Measurements from ENCODE around the gene DDX24. TPM values are rescaled to one million over a fixed set of nuclear protein-coding genes. Genes with fewer than 3 reads are reported as not detected.

The DDX24 gene
- total RNA-seq, 1 donor from 2014 or later, result 206 TPM

- Histone ChIP-seq H3K36me3 (ENCODE audit: insufficient read depth, low read length) (no peaks in the 10 kb centered on the region), H3K27me3 (ENCODE audit: insufficient read depth, low read length) (peaks cover 14% of the 10 kb centered on the region), H3K9me3 (ENCODE audit: insufficient read depth, low read depth, low read length) (no peaks in the 10 kb centered on the region), H3K4me2 (ENCODE audit: low read length) (no peak overlapping the region), H3K9ac (ENCODE audit: low read length) (no peak overlapping the region), H3K4me1 (ENCODE audit: insufficient read depth, low read length) (peaks cover 9% of the 10 kb centered on the region), H3K27ac (ENCODE audit: low read depth, low read length) (no peak overlapping the region), H2AFZ (ENCODE audit: low read depth, low read length) (no peak overlapping the region), H3K4me3 (ENCODE audit: insufficient read depth, low read depth, low read length) (no peak overlapping the region), H3K79me2 (ENCODE audit: insufficient read depth, low read length) (no peaks in the 10 kb centered on the region), H4K20me1 (ENCODE audit: insufficient read depth, low read length) (no peaks in the 10 kb centered on the region)
- DNase-seq (ENCODE audit: low read depth), result no peak
- Mint-ChIP-seq H3K4me3 (ENCODE audit: unreplicated experiment) (no peak overlapping the region), H3K27me3 (ENCODE audit: low read depth, unreplicated experiment) (peaks cover 35% of the 10 kb centered on the region), H3K36me3 (ENCODE audit: low read depth, unreplicated experiment) (no peaks in the 10 kb centered on the region), H3K27ac (ENCODE audit: unreplicated experiment) (no peak overlapping the region), H3K9me3 (ENCODE audit: unreplicated experiment) (peaks cover 5% of the 10 kb centered on the region), H3K4me1 (ENCODE audit: low read depth, unreplicated experiment) (peaks cover 8% of the 10 kb centered on the region)
- FAIRE-seq, result no peak
- no peak for TF ChIP-seq EZH2 (IDR thresholded peaks at IDR 0.05; ENCODE audit: insufficient read depth, low read length)
- TF ChIP-seq, protein P1, sequence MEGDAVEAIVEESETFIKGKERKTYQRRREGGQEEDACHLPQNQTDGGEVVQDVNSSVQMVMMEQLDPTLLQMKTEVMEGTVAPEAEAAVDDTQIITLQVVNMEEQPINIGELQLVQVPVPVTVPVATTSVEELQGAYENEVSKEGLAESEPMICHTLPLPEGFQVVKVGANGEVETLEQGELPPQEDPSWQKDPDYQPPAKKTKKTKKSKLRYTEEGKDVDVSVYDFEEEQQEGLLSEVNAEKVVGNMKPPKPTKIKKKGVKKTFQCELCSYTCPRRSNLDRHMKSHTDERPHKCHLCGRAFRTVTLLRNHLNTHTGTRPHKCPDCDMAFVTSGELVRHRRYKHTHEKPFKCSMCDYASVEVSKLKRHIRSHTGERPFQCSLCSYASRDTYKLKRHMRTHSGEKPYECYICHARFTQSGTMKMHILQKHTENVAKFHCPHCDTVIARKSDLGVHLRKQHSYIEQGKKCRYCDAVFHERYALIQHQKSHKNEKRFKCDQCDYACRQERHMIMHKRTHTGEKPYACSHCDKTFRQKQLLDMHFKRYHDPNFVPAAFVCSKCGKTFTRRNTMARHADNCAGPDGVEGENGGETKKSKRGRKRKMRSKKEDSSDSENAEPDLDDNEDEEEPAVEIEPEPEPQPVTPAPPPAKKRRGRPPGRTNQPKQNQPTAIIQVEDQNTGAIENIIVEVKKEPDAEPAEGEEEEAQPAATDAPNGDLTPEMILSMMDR (IDR thresholded peaks at IDR 0.05; ENCODE audit: insufficient read depth, low read depth, low read length), result no peak
These were observed 61.7 kb downstream of the DDX24 start for GRCh38 chr14:94019329-94019728.

- peaks cover 31% of the 10 kb centered on the region for H3K27me3 Mint-ChIP-seq (ENCODE audit: low read depth, unreplicated experiment)
- H4K20me1 ChIP-seq (ENCODE audit: insufficient read depth, low read length), result no peaks in the 10 kb centered on the region
These were observed 62.7 kb downstream of the DDX24 start for GRCh38 chr14:94018308-94018707.

DNA sequence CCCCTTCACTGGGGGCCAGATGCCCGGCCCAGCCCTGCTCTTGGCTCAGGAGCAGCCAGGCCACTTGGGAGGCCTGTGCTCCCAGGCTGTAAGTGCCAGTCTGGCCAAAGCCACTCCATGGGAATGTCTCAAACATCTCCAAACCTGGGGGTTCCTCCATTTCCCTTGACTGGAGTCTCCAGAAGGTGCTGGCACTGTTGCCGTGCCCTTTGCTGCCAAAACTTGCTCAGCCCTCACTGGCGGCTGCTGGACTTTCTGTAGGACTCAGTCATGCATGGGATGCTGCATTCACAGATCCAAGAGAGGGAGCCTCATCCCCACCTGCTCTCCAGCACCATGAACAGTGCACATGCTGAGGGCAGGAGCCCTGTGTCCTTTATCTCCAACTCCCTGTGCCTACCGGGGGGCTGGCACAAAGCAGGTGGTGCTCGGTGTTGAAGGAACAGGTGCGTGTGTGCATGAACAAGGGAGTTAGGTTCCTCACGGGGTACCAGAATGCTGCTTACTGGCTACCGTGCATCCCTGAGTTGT lies 64.5 kb downstream of the DDX24 start:
- Mint-ChIP-seq H3K4me1 (ENCODE audit: low read depth, unreplicated experiment) (peaks cover 11% of the 10 kb centered on the region), H3K27ac (ENCODE audit: unreplicated experiment) (no peak overlapping the region), H3K4me3 (ENCODE audit: unreplicated experiment) (no peak overlapping the region), H3K9me3 (ENCODE audit: unreplicated experiment) (peaks cover 5% of the 10 kb centered on the region), H3K36me3 (ENCODE audit: low read depth, unreplicated experiment) (no peaks in the 10 kb centered on the region), H3K27me3 (ENCODE audit: low read depth, unreplicated experiment) (peaks cover 31% of the 10 kb centered on the region)
- DNase-seq (ENCODE audit: low read depth) (no peak), FAIRE-seq (no peak)
- no peaks in the 10 kb centered on the region for H3K36me3 ChIP-seq (ENCODE audit: insufficient read depth, low read length)
- no peak overlapping the region for H2AFZ ChIP-seq (ENCODE audit: low read depth, low read length)
- no peaks in the 10 kb centered on the region for H3K79me2 ChIP-seq (ENCODE audit: insufficient read depth, low read length)
- H4K20me1 ChIP-seq (ENCODE audit: insufficient read depth, low read length), result no peaks in the 10 kb centered on the region
- H3K4me1 ChIP-seq (ENCODE audit: insufficient read depth, low read length), result peaks cover 4% of the 10 kb centered on the region
- H3K27ac ChIP-seq (ENCODE audit: low read depth, low read length), result no peak overlapping the region
- H3K9me3 ChIP-seq (ENCODE audit: insufficient read depth, low read depth, low read length), result no peaks in the 10 kb centered on the region
- H3K27me3 ChIP-seq (ENCODE audit: insufficient read depth, low read length), result peaks cover 16% of the 10 kb centered on the region
- no peak overlapping the region for H3K9ac ChIP-seq (ENCODE audit: low read length)
- no peak overlapping the region for H3K4me3 ChIP-seq (ENCODE audit: insufficient read depth, low read depth, low read length)
- H3K4me2 ChIP-seq (ENCODE audit: low read length), result no peak overlapping the region
- TF ChIP-seq, protein P1 (IDR thresholded peaks at IDR 0.05; ENCODE audit: insufficient read depth, low read depth, low read length), result no peak
- no peak for TF ChIP-seq EZH2 (IDR thresholded peaks at IDR 0.05; ENCODE audit: insufficient read depth, low read length)

More at GRCh38 chr14:94018308-94018707, 62.7 kb downstream of the DDX24 start:
- Histone ChIP-seq H3K4me3 (ENCODE audit: insufficient read depth, low read depth, low read length) (no peak overlapping the region), H3K9ac (ENCODE audit: low read length) (no peak overlapping the region), H3K27ac (ENCODE audit: low read depth, low read length) (no peak overlapping the region), H3K27me3 (ENCODE audit: insufficient read depth, low read length) (peaks cover 16% of the 10 kb centered on the region), H3K79me2 (ENCODE audit: insufficient read depth, low read length) (no peaks in the 10 kb centered on the region), H2AFZ (ENCODE audit: low read depth, low read length) (no peak overlapping the region), H3K4me2 (ENCODE audit: low read length) (no peak overlapping the region), H3K9me3 (ENCODE audit: insufficient read depth, low read depth, low read length) (no peaks in the 10 kb centered on the region), H3K4me1 (ENCODE audit: insufficient read depth, low read length) (peaks cover 9% of the 10 kb centered on the region), H3K36me3 (ENCODE audit: insufficient read depth, low read length) (no peaks in the 10 kb centered on the region)
- peaks cover 8% of the 10 kb centered on the region for H3K4me1 Mint-ChIP-seq (ENCODE audit: low read depth, unreplicated experiment)
- DNase-seq (ENCODE audit: low read depth) (no peak), FAIRE-seq (no peak)
- H3K36me3 Mint-ChIP-seq (ENCODE audit: low read depth, unreplicated experiment), result no peaks in the 10 kb centered on the region
- H3K4me3 Mint-ChIP-seq (ENCODE audit: unreplicated experiment), result no peak overlapping the region
- H3K27ac Mint-ChIP-seq (ENCODE audit: unreplicated experiment), result no peak overlapping the region
- peaks cover 5% of the 10 kb centered on the region for H3K9me3 Mint-ChIP-seq (ENCODE audit: unreplicated experiment)
- TF ChIP-seq, protein P1 (IDR thresholded peaks at IDR 0.05; ENCODE audit: insufficient read depth, low read depth, low read length), result no peak
- TF ChIP-seq EZH2 (IDR thresholded peaks at IDR 0.05; ENCODE audit: insufficient read depth, low read length), result no peak
